Epithelial cell of esophagus (primary cell): ENCODE measurements around the gene ATG7.

Experiments
- DNase-seq: peaks from one replicate; pipeline ENCODE4 v3.0.0; 2010; ENCODE audit warnings: low read depth
- H3K4me3 ChIP-seq: 2 replicates; pipeline ENCODE4 v1.5.1; 2011; ENCODE audit warnings: mild to moderate bottlenecking, low read length, control low read depth
- TF ChIP-seq, protein P1 (sequence below): IDR thresholded peaks from 2 replicates; pipeline ENCODE4 v1.5.1; 2011; ENCODE audit warnings: low read depth, mild to moderate bottlenecking, low read length, control low read depth, inconsistent platforms; ENCODE audit not compliant: insufficient read depth; ENCODE audit errors: missing control alignments

The ATG7 gene

GRCh38 chr3:11244121-11244677 lies 28.0 kb upstream of the ATG7 start:
- TF ChIP-seq, protein P1, sequence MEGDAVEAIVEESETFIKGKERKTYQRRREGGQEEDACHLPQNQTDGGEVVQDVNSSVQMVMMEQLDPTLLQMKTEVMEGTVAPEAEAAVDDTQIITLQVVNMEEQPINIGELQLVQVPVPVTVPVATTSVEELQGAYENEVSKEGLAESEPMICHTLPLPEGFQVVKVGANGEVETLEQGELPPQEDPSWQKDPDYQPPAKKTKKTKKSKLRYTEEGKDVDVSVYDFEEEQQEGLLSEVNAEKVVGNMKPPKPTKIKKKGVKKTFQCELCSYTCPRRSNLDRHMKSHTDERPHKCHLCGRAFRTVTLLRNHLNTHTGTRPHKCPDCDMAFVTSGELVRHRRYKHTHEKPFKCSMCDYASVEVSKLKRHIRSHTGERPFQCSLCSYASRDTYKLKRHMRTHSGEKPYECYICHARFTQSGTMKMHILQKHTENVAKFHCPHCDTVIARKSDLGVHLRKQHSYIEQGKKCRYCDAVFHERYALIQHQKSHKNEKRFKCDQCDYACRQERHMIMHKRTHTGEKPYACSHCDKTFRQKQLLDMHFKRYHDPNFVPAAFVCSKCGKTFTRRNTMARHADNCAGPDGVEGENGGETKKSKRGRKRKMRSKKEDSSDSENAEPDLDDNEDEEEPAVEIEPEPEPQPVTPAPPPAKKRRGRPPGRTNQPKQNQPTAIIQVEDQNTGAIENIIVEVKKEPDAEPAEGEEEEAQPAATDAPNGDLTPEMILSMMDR, result no peak
- DNase-seq, result peak; percentile 70
- no peak overlapping the region for H3K4me3 ChIP-seq

DNA sequence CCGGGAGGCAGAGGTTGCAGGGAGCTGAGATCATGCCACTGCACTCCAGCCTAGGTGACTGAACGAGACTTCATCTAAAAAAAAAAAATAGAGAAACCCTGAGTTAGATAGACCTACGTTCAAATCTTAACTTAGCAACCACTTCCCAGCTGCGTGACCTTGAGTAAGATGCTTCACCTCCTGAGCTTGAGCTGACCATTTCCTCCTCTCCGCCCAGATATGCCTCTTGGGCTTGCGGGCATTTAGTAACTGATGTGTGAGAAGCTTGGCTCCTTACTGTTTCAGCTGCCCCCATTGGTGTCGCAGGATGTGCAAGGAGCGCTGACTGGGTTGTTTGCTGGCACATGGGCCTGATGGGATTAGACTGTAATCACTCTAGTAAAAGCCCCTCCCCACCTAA lies 26.9 kb upstream of the ATG7 start:
- DNase-seq, result no peak
- TF ChIP-seq, protein P1, result no peak
- no peak overlapping the region for H3K4me3 ChIP-seq

- peak; percentile 41 for DNase-seq
- TF ChIP-seq, protein P1, result no peak
- H3K4me3 ChIP-seq, result no peak overlapping the region
Measured at GRCh38 chr3:11245827-11246662, 26.2 kb upstream of the ATG7 start.

DNA sequence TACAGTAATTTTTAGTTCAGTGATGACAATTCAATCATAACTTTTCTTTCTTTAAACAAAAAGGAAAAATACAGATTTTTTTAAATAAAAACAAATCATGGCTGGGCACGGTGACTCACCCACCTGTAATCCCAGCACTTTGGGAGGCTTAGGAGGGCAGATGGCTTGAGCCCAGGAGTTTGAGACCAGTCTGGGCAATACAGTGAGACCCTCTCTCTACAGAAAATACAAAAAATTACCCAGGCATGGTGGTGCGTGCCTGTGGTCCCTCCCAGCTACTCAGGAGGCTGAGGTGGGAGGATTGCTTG lies 25.6 kb upstream of the ATG7 start:
- TF ChIP-seq, protein P1, result no peak
- DNase-seq, result peak; percentile 37
- H3K4me3 ChIP-seq, result no peak overlapping the region

DNA sequence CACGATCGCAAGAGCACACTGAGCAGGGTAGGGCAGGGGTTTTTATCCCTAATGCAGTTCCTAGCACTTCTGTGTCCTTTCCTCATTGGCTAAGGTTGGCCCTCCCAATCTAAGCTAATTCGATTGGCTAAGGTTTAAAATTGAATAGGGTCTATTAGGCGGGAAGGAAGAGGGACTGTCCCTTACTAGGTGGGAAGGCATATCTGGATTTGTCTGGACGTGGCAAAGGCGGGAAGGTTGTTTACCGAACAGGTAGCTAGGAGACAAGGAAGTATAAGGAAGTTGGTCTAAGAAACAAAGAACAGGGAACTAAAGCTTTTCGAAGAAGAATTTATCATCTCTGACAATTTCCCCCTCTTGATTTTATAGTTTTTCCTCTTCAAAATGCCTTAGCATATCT lies 24.8 kb upstream of the ATG7 start:
- no peak overlapping the region for H3K4me3 ChIP-seq
- TF ChIP-seq, protein P1, result no peak
- DNase-seq, result no peak

GRCh38 chr3:11248596-11248995 lies 23.6 kb upstream of the ATG7 start:
- DNase-seq, result no peak
- H3K4me3 ChIP-seq, result no peak overlapping the region
- TF ChIP-seq, protein P1, result no peak
